Gastroesophageal sphincter (tissue), 3 donors: ENCODE results near the gene GRIN1.

Source experiments
- EP300 ChIP-seq: sonication (generic); formaldehyde crosslinking; IDR thresholded peaks from one replicate; pipeline ENCODE4 v1.6.1; 2017; ENCODE audit warnings: antibody characterized with exemption, mild to moderate bottlenecking
- POLR2A ChIP-seq, 2 donors: fragments of 450-650 bp; IDR thresholded peaks; one replicate each; pipeline ENCODE4 v1.6.1; 2017; ENCODE audit warnings: antibody characterized with exemption in 2 of 2, mild to moderate bottlenecking in 2 of 2, moderate library complexity in 1 of 2
- POLR2AphosphoS5 ChIP-seq: sonication (generic); formaldehyde crosslinking; IDR thresholded peaks from one replicate; pipeline ENCODE4 v1.6.1; 2017; ENCODE audit warnings: antibody characterized with exemption
- TF ChIP-seq, protein P1 (sequence below), 4 experiments: fragments of 200-600 bp in 2 of 4; fragments of 450-650 bp in 2 of 4; sonication (generic) in 1 of 4; IDR thresholded peaks; one replicate each; pipeline ENCODE4 v1.5.1; 2017 to 2019; ENCODE audit warnings: antibody characterized with exemption in 4 of 4, mild to moderate bottlenecking in 2 of 4, moderate library complexity in 2 of 4

DNA sequence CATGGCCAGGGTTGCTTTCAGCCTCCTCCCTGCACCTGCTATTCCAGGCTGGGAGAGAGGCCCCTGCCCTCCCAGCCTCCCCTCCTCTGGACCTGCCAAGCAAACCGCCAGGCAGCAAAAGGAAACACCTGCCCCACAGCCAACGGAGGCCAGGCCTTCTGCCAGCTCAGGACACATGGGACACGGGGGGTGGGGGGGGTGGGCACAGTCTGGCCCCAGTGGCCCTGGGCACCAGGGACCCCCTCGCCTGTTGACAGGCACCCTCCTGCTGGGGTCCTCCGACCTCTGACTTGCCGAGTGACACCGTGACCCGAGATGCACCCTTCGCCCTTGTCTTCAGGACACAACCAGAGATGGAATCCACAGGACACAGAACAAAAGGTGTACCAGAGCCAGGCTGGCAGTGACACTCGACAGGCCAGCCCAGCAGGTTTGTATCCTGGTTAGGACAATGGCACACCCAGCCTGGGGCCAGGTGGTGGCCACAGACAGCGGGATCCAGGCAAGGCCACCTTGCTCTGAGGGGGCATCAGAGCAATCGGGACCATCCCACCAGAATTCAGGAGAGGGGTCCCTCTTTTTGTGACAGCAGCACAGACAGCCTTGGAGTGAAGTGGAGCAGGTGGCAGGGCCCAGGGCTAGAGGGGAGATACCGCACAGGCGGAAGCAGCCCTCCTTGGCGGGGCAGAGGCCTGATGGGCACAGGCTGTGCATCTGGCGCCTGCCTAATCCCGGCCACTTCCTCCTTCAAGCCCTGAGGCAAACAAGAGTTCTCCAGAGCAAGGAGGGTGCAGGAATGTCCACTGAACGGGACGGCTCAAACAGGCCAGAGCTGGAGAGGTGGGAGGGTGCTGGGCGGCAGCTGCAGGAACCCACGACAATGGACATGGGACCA is 34.2 kb downstream of the GRIN1 start:
- TF ChIP-seq POLR2A (IDR thresholded peaks at IDR 0.05) (no peak), EP300 (no peak), POLR2AphosphoS5 (no peak)
- TF ChIP-seq, protein P1, sequence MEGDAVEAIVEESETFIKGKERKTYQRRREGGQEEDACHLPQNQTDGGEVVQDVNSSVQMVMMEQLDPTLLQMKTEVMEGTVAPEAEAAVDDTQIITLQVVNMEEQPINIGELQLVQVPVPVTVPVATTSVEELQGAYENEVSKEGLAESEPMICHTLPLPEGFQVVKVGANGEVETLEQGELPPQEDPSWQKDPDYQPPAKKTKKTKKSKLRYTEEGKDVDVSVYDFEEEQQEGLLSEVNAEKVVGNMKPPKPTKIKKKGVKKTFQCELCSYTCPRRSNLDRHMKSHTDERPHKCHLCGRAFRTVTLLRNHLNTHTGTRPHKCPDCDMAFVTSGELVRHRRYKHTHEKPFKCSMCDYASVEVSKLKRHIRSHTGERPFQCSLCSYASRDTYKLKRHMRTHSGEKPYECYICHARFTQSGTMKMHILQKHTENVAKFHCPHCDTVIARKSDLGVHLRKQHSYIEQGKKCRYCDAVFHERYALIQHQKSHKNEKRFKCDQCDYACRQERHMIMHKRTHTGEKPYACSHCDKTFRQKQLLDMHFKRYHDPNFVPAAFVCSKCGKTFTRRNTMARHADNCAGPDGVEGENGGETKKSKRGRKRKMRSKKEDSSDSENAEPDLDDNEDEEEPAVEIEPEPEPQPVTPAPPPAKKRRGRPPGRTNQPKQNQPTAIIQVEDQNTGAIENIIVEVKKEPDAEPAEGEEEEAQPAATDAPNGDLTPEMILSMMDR (IDR thresholded peaks at IDR 0.05) = no peak
